ENCODE measurements around the gene MIF.

Gene MIF

GRCh38 chr22:23877566-23877965 lies 16.6 kb upstream of the MIF start:
- TF ChIP-seq CTCF (conservative IDR thresholded peaks at IDR 0.05; ENCODE audit: low read depth) = no peak
- no peak overlapping the region for H3K27ac ChIP-seq
- POLR2A ChIA-PET (ENCODE audit: low non-redundant PET) = interaction anchor here (0.6 kb wide), 1 partner anchor 323 kb away, joined by 7 read pairs; no protein-coding TSS in a partner anchor
- CTCF ChIA-PET = no interaction called here
- no peak for DNase-seq (ENCODE audit: low spot score)

GRCh38 chr22:23878219-23878618 lies 16.0 kb upstream of the MIF start:
- CTCF ChIA-PET = no interaction called here
- DNase-seq (ENCODE audit: low spot score) = no peak
- TF ChIP-seq CTCF (conservative IDR thresholded peaks at IDR 0.05; ENCODE audit: low read depth) = no peak
- POLR2A ChIA-PET (ENCODE audit: low non-redundant PET) = interaction anchor here (0.6 kb wide), 1 partner anchor 323 kb away, joined by 7 read pairs; no protein-coding TSS in a partner anchor
- H3K27ac ChIP-seq = no peak overlapping the region

- POLR2A ChIA-PET (ENCODE audit: low non-redundant PET) = no interaction called here
- CTCF ChIA-PET = no interaction called here
- no peak overlapping the region for H3K27ac ChIP-seq
- TF ChIP-seq CTCF (conservative IDR thresholded peaks at IDR 0.05; ENCODE audit: low read depth) = no peak
- no peak for DNase-seq (ENCODE audit: low spot score)
Observed at GRCh38 chr22:23882370-23882769, 11.8 kb upstream of the MIF start.

GRCh38 chr22:23883658-23884057 lies 10.5 kb upstream of the MIF start:
- no peak for DNase-seq (ENCODE audit: low spot score)
- ChIA-PET CTCF (no interaction called here), POLR2A (ENCODE audit: low non-redundant PET) (no interaction called here)
- TF ChIP-seq CTCF (conservative IDR thresholded peaks at IDR 0.05; ENCODE audit: low read depth) = no peak
- no peak overlapping the region for H3K27ac ChIP-seq

GRCh38 chr22:23884140-23884539 lies 10.0 kb upstream of the MIF start:
- H3K27ac ChIP-seq = no peak overlapping the region
- DNase-seq (ENCODE audit: low spot score) = no peak
- POLR2A ChIA-PET (ENCODE audit: low non-redundant PET) = no interaction called here
- CTCF ChIA-PET = no interaction called here
- no peak for TF ChIP-seq CTCF (conservative IDR thresholded peaks at IDR 0.05; ENCODE audit: low read depth)

- ChIA-PET POLR2A (ENCODE audit: low non-redundant PET) (no interaction called here), CTCF (interaction anchor here (0.6 to 1.1 kb wide), 3 partner anchors 31 to 359 kb away, joined by 3 to 9 read pairs (median 8); partner anchors contain the start of gene SLC2A11)
- peak; percentile 22; the same call in 1 of the 2 replicates for TF ChIP-seq CTCF (conservative IDR thresholded peaks at IDR 0.05; ENCODE audit: low read depth)
- H3K27ac ChIP-seq = peak overlapping the region; percentile 71
- no peak for DNase-seq (ENCODE audit: low spot score)
Observed at GRCh38 chr22:23888615-23889401, 5.4 kb upstream of the MIF start.

Data from RWPE1 (cell line).